D721Med (cell line): ENCODE data around the gene ATP4B.

Source experiments
- DNase-seq: peaks from one replicate; pipeline ENCODE4 v3.0.0; 2011; ENCODE audit warnings: low spot score; ENCODE audit not compliant: insufficient read length
- FAIRE-seq: peaks from 2 replicates; lab custom pipeline; 2011; peaks lifted over from hg19 to GRCh38; lab: Jason Lieb, UNC
- TF ChIP-seq, protein P1 (sequence below): IDR thresholded peaks from 2 replicates; pipeline ENCODE4 v1.5.1; 2012; ENCODE audit warnings: mild to moderate bottlenecking, control low read depth; ENCODE audit not compliant: insufficient read depth; ENCODE audit errors: missing control alignments

ATP4B gene

DNA sequence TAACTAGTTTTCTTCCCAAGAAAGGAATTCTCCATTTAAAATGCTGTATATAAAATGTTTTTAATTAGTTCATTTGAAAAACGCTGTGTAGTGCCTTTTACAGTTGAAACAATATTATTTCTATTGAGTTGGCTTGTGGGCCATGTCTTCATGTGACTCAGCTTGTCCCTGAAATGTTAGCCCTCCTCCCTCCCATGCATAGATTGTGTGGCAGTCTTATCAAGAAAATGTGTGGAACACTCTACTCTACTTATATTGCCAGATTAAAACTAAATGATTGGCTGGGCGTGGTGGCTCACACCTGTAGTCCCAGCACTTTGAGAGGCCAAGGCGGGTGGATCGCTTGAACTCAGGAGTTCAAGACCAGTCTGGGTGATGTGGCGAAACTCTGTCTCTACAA is 40.0 kb downstream of the ATP4B start:
- FAIRE-seq (no peak), DNase-seq (no peak)
- TF ChIP-seq, protein P1, sequence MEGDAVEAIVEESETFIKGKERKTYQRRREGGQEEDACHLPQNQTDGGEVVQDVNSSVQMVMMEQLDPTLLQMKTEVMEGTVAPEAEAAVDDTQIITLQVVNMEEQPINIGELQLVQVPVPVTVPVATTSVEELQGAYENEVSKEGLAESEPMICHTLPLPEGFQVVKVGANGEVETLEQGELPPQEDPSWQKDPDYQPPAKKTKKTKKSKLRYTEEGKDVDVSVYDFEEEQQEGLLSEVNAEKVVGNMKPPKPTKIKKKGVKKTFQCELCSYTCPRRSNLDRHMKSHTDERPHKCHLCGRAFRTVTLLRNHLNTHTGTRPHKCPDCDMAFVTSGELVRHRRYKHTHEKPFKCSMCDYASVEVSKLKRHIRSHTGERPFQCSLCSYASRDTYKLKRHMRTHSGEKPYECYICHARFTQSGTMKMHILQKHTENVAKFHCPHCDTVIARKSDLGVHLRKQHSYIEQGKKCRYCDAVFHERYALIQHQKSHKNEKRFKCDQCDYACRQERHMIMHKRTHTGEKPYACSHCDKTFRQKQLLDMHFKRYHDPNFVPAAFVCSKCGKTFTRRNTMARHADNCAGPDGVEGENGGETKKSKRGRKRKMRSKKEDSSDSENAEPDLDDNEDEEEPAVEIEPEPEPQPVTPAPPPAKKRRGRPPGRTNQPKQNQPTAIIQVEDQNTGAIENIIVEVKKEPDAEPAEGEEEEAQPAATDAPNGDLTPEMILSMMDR, result no peak

DNA sequence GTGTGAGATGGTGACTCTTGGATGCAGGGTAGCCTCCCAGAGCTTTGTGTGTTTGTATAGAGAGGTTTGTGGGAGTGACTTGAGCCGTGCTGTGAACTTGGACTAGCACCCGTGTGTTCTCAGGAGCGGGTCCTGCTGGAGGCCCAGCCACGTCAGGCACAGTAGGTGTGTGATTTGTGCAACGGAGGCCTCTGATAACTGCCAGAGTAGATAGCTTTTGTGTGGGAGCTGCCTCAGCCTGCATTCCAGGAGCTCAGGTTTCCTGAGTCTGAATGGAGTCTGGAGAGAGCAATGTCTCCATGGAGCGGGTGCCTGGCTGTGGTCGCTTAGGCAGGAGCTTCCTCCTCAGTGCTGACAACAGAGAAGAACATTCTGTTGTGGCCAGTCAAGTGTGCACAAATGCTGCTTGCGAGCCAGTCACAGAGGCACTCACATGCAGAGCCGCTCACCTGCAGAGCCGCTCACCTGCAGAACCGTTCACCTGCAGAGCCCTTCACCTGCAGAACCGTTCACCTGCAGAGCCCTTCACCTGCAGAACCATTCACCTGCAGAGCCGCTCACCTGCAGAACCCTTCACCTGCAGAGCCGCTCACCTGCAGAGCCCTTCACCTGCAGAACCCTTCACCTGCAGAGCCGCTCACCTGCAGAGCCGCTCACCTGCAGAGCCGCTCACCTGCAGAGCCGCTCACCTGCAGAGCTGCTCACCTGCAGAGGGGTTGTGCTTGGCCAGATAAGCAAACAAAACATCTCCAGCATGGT is 40.8 kb downstream of the ATP4B start:
- TF ChIP-seq, protein P1, result no peak
- no peak for FAIRE-seq
- DNase-seq, result no peak

DNA sequence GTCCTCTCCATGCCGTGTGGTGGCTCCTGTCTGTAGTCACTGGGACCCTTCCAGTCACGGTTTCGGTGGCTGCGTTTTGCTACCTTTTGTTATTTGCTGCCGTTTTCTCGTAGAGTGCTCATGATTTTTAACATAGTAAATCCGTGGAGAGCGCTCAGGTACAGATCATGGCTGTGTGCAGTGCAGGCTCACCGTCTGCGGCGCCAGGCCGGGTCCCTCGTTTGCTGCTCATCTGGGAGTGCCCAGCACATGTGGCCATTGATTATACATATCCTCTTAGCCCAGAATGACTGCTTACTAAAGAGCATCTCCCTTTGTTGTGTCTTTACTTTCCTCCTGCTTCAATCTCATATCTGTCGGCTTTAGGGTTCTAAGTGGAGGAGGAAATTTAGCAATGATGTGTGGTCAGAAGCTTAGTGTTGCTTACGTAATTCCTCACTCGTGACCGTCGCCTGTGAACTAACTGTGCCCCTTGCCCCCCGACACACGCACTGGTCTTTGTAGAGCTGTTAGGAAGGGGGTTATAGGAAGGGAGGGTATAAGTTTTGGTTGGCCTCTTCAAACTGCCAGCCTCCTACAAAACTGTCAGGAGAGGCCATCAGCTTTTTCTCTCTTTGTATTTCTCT is 41.6 kb downstream of the ATP4B start:
- DNase-seq, result no peak
- no peak for FAIRE-seq
- TF ChIP-seq, protein P1, result no peak

DNA sequence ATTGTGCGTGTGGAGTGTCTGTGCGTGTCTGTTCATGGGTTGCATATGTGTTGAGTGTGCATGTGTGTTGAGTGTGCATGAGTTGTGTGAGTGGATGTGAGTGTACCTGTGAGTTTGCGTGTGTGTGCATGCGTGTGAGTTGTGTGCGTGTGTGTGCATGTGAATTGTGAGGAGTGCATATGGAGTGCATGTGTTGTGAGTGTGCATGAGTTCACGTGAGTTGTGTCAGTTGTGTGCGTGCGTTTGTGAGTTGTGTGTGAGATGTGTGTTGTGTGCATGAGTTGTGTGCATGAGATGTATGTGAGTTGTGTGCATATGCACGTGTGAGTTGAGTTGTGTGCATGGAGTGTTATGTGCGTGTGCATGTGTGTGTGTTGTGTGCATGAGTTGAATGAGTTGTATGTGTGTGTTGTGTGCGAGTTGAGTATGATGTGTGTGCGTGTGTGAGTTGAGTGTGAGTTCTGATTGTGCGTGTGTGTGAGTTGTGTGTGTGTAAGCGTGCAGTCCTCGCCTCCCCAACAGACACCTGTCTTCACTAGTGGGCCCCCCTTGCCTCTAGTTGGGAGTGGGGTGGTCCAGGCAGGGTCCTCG is 44.1 kb downstream of the ATP4B start:
- TF ChIP-seq, protein P1, result no peak
- no peak for FAIRE-seq

DNA sequence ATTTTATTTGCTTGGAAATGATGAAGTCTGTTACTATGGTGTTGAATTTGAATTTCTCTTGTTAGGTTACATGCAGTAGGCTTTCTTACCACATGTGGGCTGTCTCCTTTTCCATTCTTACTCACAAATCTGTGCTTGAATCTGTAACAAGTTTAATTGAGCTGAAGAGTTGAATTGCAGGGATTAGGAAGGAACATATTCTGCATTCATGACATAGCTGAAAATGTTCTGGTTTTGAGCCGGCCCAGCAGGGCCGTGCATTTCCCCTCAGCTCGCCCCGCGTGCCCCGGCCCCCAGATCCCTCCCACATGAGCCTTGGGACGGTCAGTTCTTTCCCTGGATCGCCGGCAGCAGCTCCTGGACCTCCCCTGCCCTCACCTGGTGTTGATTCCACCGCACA is 45.4 kb downstream of the ATP4B start:
- TF ChIP-seq, protein P1, result no peak
- DNase-seq, result no peak
- no peak for FAIRE-seq

More for the DNA sequence above, 44.1 kb downstream of the ATP4B start:
- DNase-seq, result no peak

DNA sequence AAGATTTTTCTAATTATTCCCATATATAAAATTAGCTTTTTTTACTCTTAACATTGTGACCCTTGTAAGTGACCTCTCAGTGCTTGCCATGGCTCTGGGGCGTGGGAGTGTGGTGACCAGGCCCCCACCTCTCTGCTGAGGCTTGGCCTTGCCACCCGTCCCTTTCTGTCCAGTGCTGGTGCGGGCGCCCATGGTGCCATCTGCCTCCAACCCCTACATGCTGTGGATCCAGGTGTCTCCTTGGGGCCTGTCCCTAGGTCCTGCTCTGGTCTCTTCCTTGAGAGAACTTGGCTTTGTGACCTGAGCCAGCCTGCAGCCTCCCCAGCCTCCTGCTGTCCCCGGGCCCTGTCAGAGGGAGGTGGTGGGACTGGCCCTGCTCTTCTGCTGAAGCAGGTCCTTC is 46.0 kb downstream of the ATP4B start:
- no peak for DNase-seq
- FAIRE-seq, result no peak
- TF ChIP-seq, protein P1, result no peak

DNA sequence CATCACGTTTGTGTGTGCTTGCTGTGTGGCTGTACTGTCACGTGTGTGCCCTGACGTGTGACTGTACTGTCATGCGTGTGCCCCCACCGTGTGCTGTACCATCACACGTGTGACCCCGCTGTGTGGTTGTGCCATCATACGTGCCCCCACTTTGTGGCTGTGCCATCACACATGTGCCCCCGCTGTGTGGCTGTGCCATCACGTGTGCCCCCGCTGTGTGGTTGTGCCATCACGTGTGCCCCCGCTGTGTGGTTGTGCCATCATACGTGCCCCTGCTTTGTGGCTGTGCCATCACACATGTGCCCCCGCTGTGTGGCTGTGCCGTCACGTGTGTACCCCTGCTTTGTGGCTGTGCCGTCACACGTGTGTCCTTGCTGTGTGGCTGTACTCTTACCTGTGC is 47.7 kb downstream of the ATP4B start:
- no peak for FAIRE-seq
- no peak for DNase-seq
- TF ChIP-seq, protein P1, result no peak
